HG03457 (cell line): ENCODE measurements around the gene HSD17B13.

Experiments used
- ATAC-seq: cut with Tn5 transposase; IDR thresholded peaks from one replicate; pipeline ENCODE4 v1.9.1; 2021; ENCODE audit warnings: moderate number of reproducible peaks; ENCODE audit not compliant: unreplicated experiment

Gene HSD17B13

DNA sequence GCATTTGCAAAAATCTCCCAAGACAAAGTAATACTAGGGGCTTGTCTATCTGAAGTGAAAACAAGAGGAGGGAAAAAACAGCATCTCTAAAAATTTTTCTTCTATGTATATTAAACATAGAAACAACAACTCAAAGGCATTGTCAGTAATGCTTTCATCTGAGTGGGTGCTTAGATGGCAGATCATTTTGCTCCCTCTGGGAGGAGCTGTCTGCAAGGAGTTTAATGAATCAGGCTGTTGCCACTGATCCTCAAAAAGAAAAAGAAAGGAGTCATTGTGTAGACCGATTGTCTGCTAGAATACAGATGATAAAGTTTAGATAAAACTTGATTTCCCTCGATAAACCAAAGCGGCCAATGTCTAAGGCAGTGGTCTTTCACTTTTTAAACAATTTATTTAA is 52.5 kb downstream of the HSD17B13 start:
- ATAC-seq, result no peak

- no peak for ATAC-seq
Observed at GRCh38 chr4:87268411-87268810, 54.3 kb downstream of the HSD17B13 start.

- no peak for ATAC-seq
Observed at GRCh38 chr4:87266986-87267385, 55.7 kb downstream of the HSD17B13 start.

- ATAC-seq, result no peak
Observed at GRCh38 chr4:87262886-87263285, 59.8 kb downstream of the HSD17B13 start.

- no peak for ATAC-seq
Observed at GRCh38 chr4:87260477-87260876, 62.2 kb downstream of the HSD17B13 start.

DNA sequence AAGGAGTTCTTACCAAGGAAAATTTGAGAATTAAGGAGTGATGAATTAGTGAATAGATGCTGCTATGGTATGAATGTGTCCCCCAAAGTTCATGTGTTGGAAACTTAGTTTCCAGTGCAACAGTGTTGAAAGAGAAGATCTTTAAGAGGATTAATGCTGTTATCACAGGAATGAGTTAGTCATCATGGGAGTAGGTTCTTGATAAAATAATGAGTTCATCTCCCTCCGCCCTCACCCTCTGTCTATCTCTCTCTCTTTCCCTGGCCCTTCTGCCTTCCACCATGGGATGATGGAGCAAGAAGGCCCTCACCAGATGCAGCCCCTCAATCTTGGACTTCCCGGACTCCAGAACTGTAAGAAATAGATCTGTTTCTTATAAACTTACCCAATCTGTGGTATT is 64.0 kb downstream of the HSD17B13 start:
- ATAC-seq, result no peak

- ATAC-seq, result no peak
Observed at GRCh38 chr4:87257523-87257922, 65.2 kb downstream of the HSD17B13 start.

GRCh38 chr4:87255755-87256154 is 66.9 kb downstream of the HSD17B13 start:
- no peak for ATAC-seq
